ENCODE results near the gene HSPBP1.

DNA sequence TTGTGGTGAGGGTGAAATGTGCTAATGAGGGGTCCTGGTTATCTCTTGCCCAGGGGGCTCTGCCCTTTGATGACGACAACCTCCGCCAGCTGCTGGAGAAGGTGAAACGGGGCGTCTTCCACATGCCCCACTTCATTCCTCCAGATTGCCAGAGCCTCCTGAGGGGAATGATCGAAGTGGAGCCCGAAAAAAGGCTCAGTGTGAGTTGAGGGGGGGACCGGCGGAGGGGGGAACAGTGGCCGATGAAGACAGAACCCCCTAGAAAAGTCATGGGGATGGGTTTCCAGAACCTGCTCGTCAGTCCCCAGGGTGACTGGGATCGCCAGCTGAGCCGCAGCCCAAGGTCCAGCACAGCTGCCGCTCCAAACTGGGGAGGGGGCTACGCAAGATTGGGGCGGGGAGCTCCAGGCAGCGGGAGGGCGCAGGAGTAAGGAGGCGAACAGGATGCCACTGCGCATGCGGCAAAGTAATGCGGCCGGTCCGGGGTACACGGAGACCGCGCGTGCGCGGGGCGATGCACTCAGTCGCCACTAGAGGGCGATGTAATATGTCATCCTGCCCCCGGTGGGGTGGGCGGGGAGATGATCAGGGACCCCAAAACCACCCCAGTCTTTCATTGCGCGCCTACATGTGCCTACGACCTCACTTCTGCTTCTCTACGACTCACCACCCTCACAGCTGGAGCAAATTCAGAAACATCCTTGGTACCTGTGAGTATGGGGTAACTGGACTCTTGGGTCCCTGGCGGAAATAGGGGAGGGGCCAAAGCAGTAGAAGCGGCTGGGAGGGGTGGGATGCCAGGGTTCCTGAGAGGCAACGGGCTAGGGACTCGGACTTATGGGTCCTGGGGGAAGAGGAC, 21.8 kb upstream of the HSPBP1 start:
- TF ChIP-seq, protein P1, sequence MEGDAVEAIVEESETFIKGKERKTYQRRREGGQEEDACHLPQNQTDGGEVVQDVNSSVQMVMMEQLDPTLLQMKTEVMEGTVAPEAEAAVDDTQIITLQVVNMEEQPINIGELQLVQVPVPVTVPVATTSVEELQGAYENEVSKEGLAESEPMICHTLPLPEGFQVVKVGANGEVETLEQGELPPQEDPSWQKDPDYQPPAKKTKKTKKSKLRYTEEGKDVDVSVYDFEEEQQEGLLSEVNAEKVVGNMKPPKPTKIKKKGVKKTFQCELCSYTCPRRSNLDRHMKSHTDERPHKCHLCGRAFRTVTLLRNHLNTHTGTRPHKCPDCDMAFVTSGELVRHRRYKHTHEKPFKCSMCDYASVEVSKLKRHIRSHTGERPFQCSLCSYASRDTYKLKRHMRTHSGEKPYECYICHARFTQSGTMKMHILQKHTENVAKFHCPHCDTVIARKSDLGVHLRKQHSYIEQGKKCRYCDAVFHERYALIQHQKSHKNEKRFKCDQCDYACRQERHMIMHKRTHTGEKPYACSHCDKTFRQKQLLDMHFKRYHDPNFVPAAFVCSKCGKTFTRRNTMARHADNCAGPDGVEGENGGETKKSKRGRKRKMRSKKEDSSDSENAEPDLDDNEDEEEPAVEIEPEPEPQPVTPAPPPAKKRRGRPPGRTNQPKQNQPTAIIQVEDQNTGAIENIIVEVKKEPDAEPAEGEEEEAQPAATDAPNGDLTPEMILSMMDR (IDR thresholded peaks at IDR 0.05), result peak; percentile 91 to 100 (median 95)
- TF ChIP-seq POLR2A (IDR thresholded peaks at IDR 0.05) (no peak), POLR2AphosphoS5 (IDR thresholded peaks at IDR 0.05) (peak in 2 of 4 donors; percentile 32 to 34), EP300 (IDR thresholded peaks at IDR 0.05) (no peak)
